ENCODE results near the gene TMCC2.

DNA sequence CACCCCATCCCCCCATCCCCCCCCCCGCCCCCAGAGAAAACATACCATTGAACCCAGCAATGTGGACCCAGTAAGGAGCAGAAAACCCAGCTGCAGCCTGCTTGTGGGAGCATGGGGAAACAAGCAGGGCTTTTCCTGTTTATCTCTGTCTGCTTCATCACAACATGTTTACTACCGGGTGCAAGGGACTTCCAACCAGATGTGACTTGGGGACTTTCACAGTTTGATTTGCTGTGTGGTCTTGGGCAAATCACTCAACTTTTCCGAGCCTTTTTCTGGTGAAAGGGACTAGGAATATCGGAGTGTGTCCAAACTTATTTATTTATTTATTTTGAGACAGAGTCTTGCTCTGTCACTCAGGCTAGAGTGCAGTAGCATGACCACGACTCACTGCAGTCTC, 3.2 kb downstream of the TMCC2 start:
- no peak for TF ChIP-seq CTCF (IDR thresholded peaks at IDR 0.05)
- TF ChIP-seq POLR2A (IDR thresholded peaks at IDR 0.05), result no peak

Data from testis (tissue), 2 donors.